ENCODE data around the gene PITPNC1.
A peak's percentile ranks its signal among the peaks of the same experiment; 100 is the strongest.
"Not testable (repeated sequence)": the region's sequence is repeated elsewhere in the genome, so short reads cannot be mapped to it uniquely, and the experiment has no call there.

Gene PITPNC1

GRCh38 chr17:67378454-67379250, 1.6 kb downstream of the PITPNC1 start:
- H3K4me3 ChIP-seq (ENCODE audit: low read depth, low read length), result peak overlapping the region; percentile 63
- DNase-seq (ENCODE audit: low read depth), result peak; percentile 89
- TF ChIP-seq CTCF (IDR thresholded peaks at IDR 0.05; ENCODE audit: insufficient read depth, low read depth, low read length, missing control alignments), result peak; percentile 74

GRCh38 chr17:67379251-67379630, 2.2 kb downstream of the PITPNC1 start:
- DNase-seq (ENCODE audit: low read depth), result no peak
- H3K4me3 ChIP-seq (ENCODE audit: low read depth, low read length), result peak overlapping the region; percentile 63
- no peak for TF ChIP-seq CTCF (IDR thresholded peaks at IDR 0.05; ENCODE audit: insufficient read depth, low read depth, low read length, missing control alignments)

- no peak overlapping the region for H3K4me3 ChIP-seq (ENCODE audit: low read depth, low read length)
- no peak for TF ChIP-seq CTCF (IDR thresholded peaks at IDR 0.05; ENCODE audit: insufficient read depth, low read depth, low read length, missing control alignments)
- no peak for DNase-seq (ENCODE audit: low read depth)
Measured at GRCh38 chr17:67381929-67382257, 4.8 kb downstream of the PITPNC1 start.

- TF ChIP-seq CTCF (IDR thresholded peaks at IDR 0.05; ENCODE audit: insufficient read depth, low read depth, low read length, missing control alignments), result no peak
- DNase-seq (ENCODE audit: low read depth), result no peak
- H3K4me3 ChIP-seq (ENCODE audit: low read depth, low read length), result no peak overlapping the region
Measured at GRCh38 chr17:67385122-67385988, 8.3 kb downstream of the PITPNC1 start.

- peak; percentile 67 for TF ChIP-seq CTCF (IDR thresholded peaks at IDR 0.05; ENCODE audit: insufficient read depth, low read depth, low read length, missing control alignments)
- DNase-seq (ENCODE audit: low read depth), result peak; percentile 79
- H3K4me3 ChIP-seq (ENCODE audit: low read depth, low read length), result no peak overlapping the region
Measured at GRCh38 chr17:67386965-67387551, 10.0 kb downstream of the PITPNC1 start.

- not testable (repeated sequence) for DNase-seq (ENCODE audit: low read depth)
Measured at GRCh38 chr17:67388536-67388935, 11.5 kb downstream of the PITPNC1 start.

GRCh38 chr17:67388986-67389385, 11.9 kb downstream of the PITPNC1 start:
- no peak for DNase-seq (ENCODE audit: low read depth)
- TF ChIP-seq CTCF (IDR thresholded peaks at IDR 0.05; ENCODE audit: insufficient read depth, low read depth, low read length, missing control alignments), result no peak
- no peak overlapping the region for H3K4me3 ChIP-seq (ENCODE audit: low read depth, low read length)

More at GRCh38 chr17:67388536-67388935, 11.5 kb downstream of the PITPNC1 start:
- not testable (repeated sequence) for H3K4me3 ChIP-seq (ENCODE audit: low read depth, low read length)
